SK-N-SH (cell line): Measurements from ENCODE around the gene CPA4. TPM values are rescaled to one million over a fixed set of nuclear protein-coding genes. Genes with fewer than 3 reads are reported as not detected.

Source experiments
- CTCF ChIA-PET: fragments of 300-600, 350-600 bp; formaldehyde crosslinking; extraction: SDS; loops from one replicate; lab custom pipeline; 2021; lab: Yijun Ruan, JAX
- POLR2A ChIA-PET: fragments of 350-600 bp; sonication (Branson Sonifier 250); formaldehyde crosslinking; extraction: SDS; loops from one replicate; lab custom pipeline; 2020; ENCODE audit warnings: antibody characterized with exemption, inconsistent platforms; lab: Yijun Ruan, JAX
- DNase-seq: peaks from one replicate; pipeline ENCODE4 v3.0.0; 2012
- H2AFZ ChIP-seq: fragments of 200-600 bp; sonication (generic); 2 replicates; pipeline ENCODE4 v1.8.1; 2016; ENCODE audit warnings: antibody characterized with exemption, mild to moderate bottlenecking, low read depth
- H3F3A ChIP-seq: fragments of 200-600 bp; sonication (generic); replicated peaks from 2 replicates; pipeline ENCODE3; 2016; ENCODE audit warnings: antibody characterized with exemption, mild to moderate bottlenecking; ENCODE audit not compliant: insufficient read depth
- H3K27ac ChIP-seq, 2 experiments: fragments of 200-500 bp in 1 of 2; fragments of 200-600 bp in 1 of 2; sonication (Bioruptor generic) in 1 of 2; sonication (generic), shearing (Covaris generic) in 1 of 2; 2 replicates each; pipeline versions ENCODE4 v1.5.1 to v1.6.1; 2014 to 2016; ENCODE audit warnings: low read depth in 2 of 2, inconsistent platforms in 1 of 2, low read length in 1 of 2, mild to moderate bottlenecking in 1 of 2, mixed read lengths in 1 of 2
- H3K27me3 ChIP-seq: fragments of 200-600 bp; sonication (generic), shearing (Covaris generic); 2 replicates; pipeline ENCODE4 v1.6.1; 2016; ENCODE audit warnings: mixed run types; ENCODE audit not compliant: insufficient read depth
- H3K36me3 ChIP-seq, 2 experiments: fragments of 200-500 bp in 1 of 2; fragments of 200-600 bp in 1 of 2; sonication (Bioruptor generic) in 1 of 2; sonication (generic) in 1 of 2; replicated peaks in 1 of 2; 2 replicates each; pipeline versions ENCODE3 to v1.5.1; 2014 to 2016; ENCODE audit warnings: low read length in 1 of 2, mild to moderate bottlenecking in 1 of 2; ENCODE audit not compliant: insufficient read depth in 2 of 2, control insufficient read depth in 1 of 2
- H3K4me1 ChIP-seq, 2 experiments: fragments of 200-500 bp in 1 of 2; fragments of 200-600 bp in 1 of 2; sonication (Bioruptor generic) in 1 of 2; sonication (generic), shearing (Covaris generic) in 1 of 2; 2 replicates each; pipeline versions ENCODE4 v1.5.1 to v1.6.1; 2014 to 2016; ENCODE audit warnings: low read depth in 1 of 2, low read length in 1 of 2, mixed run types in 1 of 2; ENCODE audit not compliant: insufficient read depth in 2 of 2, control insufficient read depth in 1 of 2
- H3K4me2 ChIP-seq: fragments of 200-600 bp; sonication (generic), shearing (Covaris generic); 2 replicates; pipeline ENCODE4 v1.6.1; 2017; ENCODE audit warnings: mixed run types
- H3K4me3 ChIP-seq, 2 experiments: fragments of 200-500 bp in 1 of 2; fragments of 200-600 bp in 1 of 2; sonication (Bioruptor generic) in 1 of 2; sonication (generic), shearing (Covaris generic) in 1 of 2; 2 replicates each; pipeline versions ENCODE4 v1.5.1 to v1.8.1; 2014 to 2016; ENCODE audit warnings: low read depth in 2 of 2, inconsistent platforms in 1 of 2, low read length in 1 of 2, mild to moderate bottlenecking in 1 of 2, mixed read lengths in 1 of 2, moderate library complexity in 1 of 2
- H3K79me2 ChIP-seq: fragments of 200-600 bp; sonication (generic); 2 replicates; pipeline ENCODE4 v1.8.1; 2017; ENCODE audit warnings: mild to moderate bottlenecking; ENCODE audit not compliant: insufficient read depth
- H3K9ac ChIP-seq: fragments of 200-600 bp; sonication (generic); 2 replicates; pipeline ENCODE4 v1.6.1; 2017; ENCODE audit warnings: mixed run types
- H3K9me2 ChIP-seq: fragments of 200-600 bp; sonication (generic); 2 replicates; pipeline ENCODE4 v1.6.1; 2017; ENCODE audit warnings: mixed run types
- H3K9me3 ChIP-seq: fragments of 200-600 bp; sonication (generic); 2 replicates; pipeline ENCODE4 v1.6.1; 2017; ENCODE audit warnings: mixed run types, mild to moderate bottlenecking, moderate library complexity
- H4K20me1 ChIP-seq: fragments of 200-600 bp; sonication (generic); 2 replicates; pipeline ENCODE4 v1.6.1; 2017; ENCODE audit warnings: mild to moderate bottlenecking, mixed run types; ENCODE audit not compliant: insufficient read depth
- ELF1 ChIP-seq: IDR thresholded peaks from 2 replicates; pipeline ENCODE4 v1.4.0; 2012
- EP300 ChIP-seq, 2 experiments: IDR thresholded peaks; 2 replicates each; pipeline versions ENCODE4 v1.4.0 to v1.6.1; 2012; ENCODE audit warnings: borderline replicate concordance in 1 of 2, low read depth in 1 of 2, low read length in 1 of 2
- FOSL2 ChIP-seq: IDR thresholded peaks from 2 replicates; pipeline ENCODE4 v1.4.0; 2012; ENCODE audit warnings: low read depth, mild to moderate bottlenecking, moderate library complexity, borderline replicate concordance
- FOXM1 ChIP-seq: IDR thresholded peaks from 2 replicates; pipeline ENCODE4 v1.4.0; 2012; ENCODE audit warnings: low read depth, mild to moderate bottlenecking
- GABPA ChIP-seq: IDR thresholded peaks from 2 replicates; pipeline ENCODE4 v1.4.0; 2012; ENCODE audit warnings: low read depth, mild to moderate bottlenecking
- GATA2 ChIP-seq: sonication (generic); formaldehyde crosslinking; IDR thresholded peaks from 2 replicates; pipeline ENCODE4 v1.5.0; 2020; ENCODE audit warnings: mild to moderate bottlenecking, missing genetic modification reagents
- JUND ChIP-seq: IDR thresholded peaks from 2 replicates; pipeline ENCODE4 v1.4.0; 2012
- MEF2A ChIP-seq: IDR thresholded peaks from 2 replicates; pipeline ENCODE4 v1.4.0; 2012; ENCODE audit warnings: low read depth, borderline replicate concordance
- MXI1 ChIP-seq: IDR thresholded peaks from 2 replicates; pipeline ENCODE4 v1.6.1; 2012; ENCODE audit warnings: mild to moderate bottlenecking, low read depth, low read length, improper control_type of control experiment
- NFIC ChIP-seq: IDR thresholded peaks from 2 replicates; pipeline ENCODE4 v1.4.0; 2012; ENCODE audit warnings: borderline replicate concordance
- POLR2AphosphoS5 ChIP-seq: IDR thresholded peaks from 2 replicates; pipeline ENCODE4 v1.6.1; 2012; ENCODE audit warnings: low read depth, low read length
- RAD21 ChIP-seq: IDR thresholded peaks from 2 replicates; pipeline ENCODE4 v1.6.1; 2012; ENCODE audit warnings: mild to moderate bottlenecking, low read length
- RFX5 ChIP-seq: IDR thresholded peaks from 2 replicates; pipeline ENCODE4 v1.6.1; 2012; ENCODE audit warnings: mild to moderate bottlenecking, improper control_type of control experiment, low read length
- RXRA ChIP-seq: IDR thresholded peaks from 2 replicates; pipeline ENCODE4 v1.4.0; 2012; ENCODE audit warnings: low read depth, mild to moderate bottlenecking, borderline replicate concordance
- SMC3 ChIP-seq: IDR thresholded peaks from 2 replicates; pipeline ENCODE4 v1.6.1; 2012; ENCODE audit warnings: low read depth, low read length, improper control_type of control experiment
- TAF1 ChIP-seq: IDR thresholded peaks from 2 replicates; pipeline ENCODE4 v1.6.1; 2012; ENCODE audit warnings: low read depth, mild to moderate bottlenecking, low read length, moderate library complexity, borderline replicate concordance
- TEAD4 ChIP-seq: IDR thresholded peaks from 2 replicates; pipeline ENCODE4 v1.4.0; 2012; ENCODE audit warnings: mild to moderate bottlenecking, borderline replicate concordance; ENCODE audit not compliant: insufficient read depth
- YY1 ChIP-seq: IDR thresholded peaks from 2 replicates; pipeline ENCODE4 v1.4.0; 2012; ENCODE audit warnings: low read depth, mild to moderate bottlenecking
- WGBS: methylation state at CpG from one replicate; pipeline ENCODE4 v1.1.6; 2017; ENCODE audit warnings: low lambda C conversion rate; 5-methylcytosine and 5-hydroxymethylcytosine counted together
- polyA plus RNA-seq, 3 experiments: library from polyadenylated mRNA; depleted of rRNA; stranded (reverse); fragments of >200 nt; gene quantifications; 2 replicates each; pipeline ENCODE4 v1.2.3, GENCODE V29; 2012
- TF ChIP-seq, protein P1 (sequence below): IDR thresholded peaks from 2 replicates; pipeline ENCODE4 v1.4.0; 2012; ENCODE audit warnings: low read depth, borderline replicate concordance
- TF ChIP-seq, protein P2 (sequence below): fragments of 150-350 bp; IDR thresholded peaks from 2 replicates; pipeline ENCODE4 v1.6.1; 2016; ENCODE audit warnings: mild to moderate bottlenecking, low read depth, low read length
- TF ChIP-seq, protein P3 (sequence below): IDR thresholded peaks from 2 replicates; pipeline ENCODE4 v1.4.0; 2012; ENCODE audit warnings: low read depth

The CPA4 gene
- polyA plus RNA-seq, 1 of the 3 experiments (the other 2 are of a cell fraction) = 176 TPM

- Histone ChIP-seq H2AFZ (no peak within 1 kb of the TSS), H3K27ac (no peak within 1 kb of the TSS), H3K4me3 (no peak within 1 kb of the TSS), H3K4me1 (no peaks in the 10 kb centered on the region), H3F3A (no peaks in the 10 kb centered on the region), H3K9me2 (no peaks in the 10 kb centered on the region), H4K20me1 (no peaks in the 10 kb centered on the region), H3K9me3 (no peaks in the 10 kb centered on the region)
- CTCF ChIA-PET = interaction anchor here (3.8 kb wide), 1 partner anchor 11 kb away, joined by 17 read pairs; no protein-coding TSS in a partner anchor
- POLR2A ChIA-PET = no interaction called here
- no peak for TF ChIP-seq JUND
- TF ChIP-seq, protein P1, sequence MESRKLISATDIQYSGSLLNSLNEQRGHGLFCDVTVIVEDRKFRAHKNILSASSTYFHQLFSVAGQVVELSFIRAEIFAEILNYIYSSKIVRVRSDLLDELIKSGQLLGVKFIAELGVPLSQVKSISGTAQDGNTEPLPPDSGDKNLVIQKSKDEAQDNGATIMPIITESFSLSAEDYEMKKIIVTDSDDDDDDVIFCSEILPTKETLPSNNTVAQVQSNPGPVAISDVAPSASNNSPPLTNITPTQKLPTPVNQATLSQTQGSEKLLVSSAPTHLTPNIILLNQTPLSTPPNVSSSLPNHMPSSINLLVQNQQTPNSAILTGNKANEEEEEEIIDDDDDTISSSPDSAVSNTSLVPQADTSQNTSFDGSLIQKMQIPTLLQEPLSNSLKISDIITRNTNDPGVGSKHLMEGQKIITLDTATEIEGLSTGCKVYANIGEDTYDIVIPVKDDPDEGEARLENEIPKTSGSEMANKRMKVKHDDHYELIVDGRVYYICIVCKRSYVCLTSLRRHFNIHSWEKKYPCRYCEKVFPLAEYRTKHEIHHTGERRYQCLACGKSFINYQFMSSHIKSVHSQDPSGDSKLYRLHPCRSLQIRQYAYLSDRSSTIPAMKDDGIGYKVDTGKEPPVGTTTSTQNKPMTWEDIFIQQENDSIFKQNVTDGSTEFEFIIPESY = no peak
- TF ChIP-seq, protein P2, sequence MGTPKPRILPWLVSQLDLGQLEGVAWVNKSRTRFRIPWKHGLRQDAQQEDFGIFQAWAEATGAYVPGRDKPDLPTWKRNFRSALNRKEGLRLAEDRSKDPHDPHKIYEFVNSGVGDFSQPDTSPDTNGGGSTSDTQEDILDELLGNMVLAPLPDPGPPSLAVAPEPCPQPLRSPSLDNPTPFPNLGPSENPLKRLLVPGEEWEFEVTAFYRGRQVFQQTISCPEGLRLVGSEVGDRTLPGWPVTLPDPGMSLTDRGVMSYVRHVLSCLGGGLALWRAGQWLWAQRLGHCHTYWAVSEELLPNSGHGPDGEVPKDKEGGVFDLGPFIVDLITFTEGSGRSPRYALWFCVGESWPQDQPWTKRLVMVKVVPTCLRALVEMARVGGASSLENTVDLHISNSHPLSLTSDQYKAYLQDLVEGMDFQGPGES = no peak
- TF ChIP-seq RFX5 = no peak
- no peak for TF ChIP-seq FOSL2
- no peak for TF ChIP-seq POLR2AphosphoS5
- no peak for TF ChIP-seq SMC3
- TF ChIP-seq, all 33 proteins: peak for 0
- WGBS = 80% methylated on average over 3 of the region's 3 CpGs
- Histone ChIP-seq H3K36me3 (no peaks in the 10 kb centered on the region), H3K27me3 (no peaks in the 10 kb centered on the region), H3K9ac (no peak within 1 kb of the TSS), H3K4me2 (no peak within 1 kb of the TSS), H3K79me2 (no peaks in the 10 kb centered on the region)
- DNase-seq = no peak
Observed at GRCh38 chr7:130266258-130266960, 26.6 kb upstream of the CPA4 start, which contains the start of gene CPA2. Gene CPA2, plus strand, starts transcription at chr7:130266863. Its CDS starts 19 bp downstream, at chr7:130266882.

GRCh38 chr7:130266961-130267321 lies 26.0 kb upstream of the CPA4 start:
- ChIA-PET POLR2A (no interaction called here), CTCF (interaction anchor here (0.7 to 3.8 kb wide), 2 partner anchors 9 to 11 kb away, joined by 3 to 17 read pairs; no protein-coding TSS in a partner anchor)
- 88% methylated on average over 1 of the region's 1 CpG for WGBS
- TF ChIP-seq MXI1 (no peak), MEF2A (no peak), FOXM1 (no peak), GATA2 (CRISPR knock-in tag) (no peak), RXRA (no peak), NFIC (no peak), TAF1 (no peak), ELF1 (no peak), POLR2AphosphoS5 (no peak), YY1 (no peak), EP300 (IDR thresholded peaks at IDR 0.05; ENCODE audit: borderline replicate concordance in 1 of 2, low read depth in 1 of 2, low read length in 1 of 2) (no peak), RAD21 (no peak), GABPA (no peak), TEAD4 (no peak)
- TF ChIP-seq, protein P3, sequence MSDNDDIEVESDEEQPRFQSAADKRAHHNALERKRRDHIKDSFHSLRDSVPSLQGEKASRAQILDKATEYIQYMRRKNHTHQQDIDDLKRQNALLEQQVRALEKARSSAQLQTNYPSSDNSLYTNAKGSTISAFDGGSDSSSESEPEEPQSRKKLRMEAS = no peak
- TF ChIP-seq, protein P2 = no peak
- TF ChIP-seq, protein P1 = no peak

More at GRCh38 chr7:130266961-130267321, 26.0 kb upstream of the CPA4 start:
- H3F3A ChIP-seq = no peaks in the 10 kb centered on the region
- no peak overlapping the region for H3K4me3 ChIP-seq
- H4K20me1 ChIP-seq = no peaks in the 10 kb centered on the region
- no peak overlapping the region for H3K9ac ChIP-seq
- H2AFZ ChIP-seq = no peak overlapping the region
- H3K4me1 ChIP-seq = no peaks in the 10 kb centered on the region; a peak in 1 of 4 replicates
- no peaks in the 10 kb centered on the region for H3K9me2 ChIP-seq
- no peaks in the 10 kb centered on the region for H3K79me2 ChIP-seq
- no peak for DNase-seq
- H3K27me3 ChIP-seq = no peaks in the 10 kb centered on the region
- no peaks in the 10 kb centered on the region for H3K9me3 ChIP-seq
- no peak overlapping the region for H3K27ac ChIP-seq
- no peaks in the 10 kb centered on the region for H3K36me3 ChIP-seq
- no peak overlapping the region for H3K4me2 ChIP-seq
